Measurements from ENCODE around the gene AGAP5. TPM values are rescaled to one million over a fixed set of nuclear protein-coding genes. Genes with fewer than 3 reads are reported as not detected.

Gene AGAP5
- total and polyA plus RNA-seq, 2 donors (not counting 1 experiment from before 2014, with no cell fraction given) = 1.8 to 3.1 TPM

- no peaks in the 10 kb centered on the region for H3K27me3 ChIP-seq (ENCODE audit: control insufficient read depth, insufficient read depth, low read length)
- peak overlapping the region; percentile 67 for H3K9ac ChIP-seq (ENCODE audit: insufficient read depth, low read length)
- TF ChIP-seq, protein P1, sequence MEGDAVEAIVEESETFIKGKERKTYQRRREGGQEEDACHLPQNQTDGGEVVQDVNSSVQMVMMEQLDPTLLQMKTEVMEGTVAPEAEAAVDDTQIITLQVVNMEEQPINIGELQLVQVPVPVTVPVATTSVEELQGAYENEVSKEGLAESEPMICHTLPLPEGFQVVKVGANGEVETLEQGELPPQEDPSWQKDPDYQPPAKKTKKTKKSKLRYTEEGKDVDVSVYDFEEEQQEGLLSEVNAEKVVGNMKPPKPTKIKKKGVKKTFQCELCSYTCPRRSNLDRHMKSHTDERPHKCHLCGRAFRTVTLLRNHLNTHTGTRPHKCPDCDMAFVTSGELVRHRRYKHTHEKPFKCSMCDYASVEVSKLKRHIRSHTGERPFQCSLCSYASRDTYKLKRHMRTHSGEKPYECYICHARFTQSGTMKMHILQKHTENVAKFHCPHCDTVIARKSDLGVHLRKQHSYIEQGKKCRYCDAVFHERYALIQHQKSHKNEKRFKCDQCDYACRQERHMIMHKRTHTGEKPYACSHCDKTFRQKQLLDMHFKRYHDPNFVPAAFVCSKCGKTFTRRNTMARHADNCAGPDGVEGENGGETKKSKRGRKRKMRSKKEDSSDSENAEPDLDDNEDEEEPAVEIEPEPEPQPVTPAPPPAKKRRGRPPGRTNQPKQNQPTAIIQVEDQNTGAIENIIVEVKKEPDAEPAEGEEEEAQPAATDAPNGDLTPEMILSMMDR (conservative IDR thresholded peaks at IDR 0.05 in 1 of 2, IDR thresholded peaks at IDR 0.05 in 1 of 2; ENCODE audit: low read depth in 1 of 2, low read length in 2 of 2) = no peak
- no peak for TF ChIP-seq EZH2 (IDR thresholded peaks at IDR 0.05; ENCODE audit: low read length, missing control alignments)
- no peaks in the 10 kb centered on the region for H3K36me3 ChIP-seq (ENCODE audit: control insufficient read depth, insufficient read depth, low read length)
- peak overlapping the region; percentile 79 to 95 (median 88) for H3K4me3 ChIP-seq (replicated peaks in 1 of 4; ENCODE audit: control extremely low read depth in 1 of 4, insufficient read depth in 1 of 4, low read depth in 3 of 4, low read length in 4 of 4)
- no peaks in the 10 kb centered on the region for H4K20me1 ChIP-seq (ENCODE audit: control insufficient read depth, extremely low read depth, insufficient read depth, low read length)
- peak overlapping the region; percentile 96 for H2AFZ ChIP-seq (ENCODE audit: low read length)
- H3K79me2 ChIP-seq (ENCODE audit: control insufficient read depth, insufficient read depth, low read length) = no peaks in the 10 kb centered on the region
- peak overlapping the region; percentile 92 for H3K4me2 ChIP-seq (ENCODE audit: extremely low read depth, insufficient read depth, low read length)
- H3K27ac ChIP-seq (ENCODE audit: insufficient read depth, low read length) = peak overlapping the region; percentile 78
- DNase-seq (ENCODE audit: low read depth in 2 of 2) = peak; percentile 25 to 42
- H3K9me3 ChIP-seq (ENCODE audit: control insufficient read depth, insufficient read depth, low read depth, low read length) = no peaks in the 10 kb centered on the region
- H3K4me1 ChIP-seq (ENCODE audit: control insufficient read depth, extremely low read depth, insufficient read depth, low read length) = peaks cover 6% of the 10 kb centered on the region
Measured at GRCh38 chr10:73625004-73625883, 72.7 kb downstream of the AGAP5 start.

Other genes with a start within 250 kb of the AGAP5 start
- 21.3 and 27.1 TPM in 2 replicates for gene PPP3CB, start 202.1 kb downstream of the AGAP5 start, total RNA-seq
- 34.1 and 38.8 TPM in 2 replicates for gene PPP3CB, start 202.1 kb downstream of the AGAP5 start, polyA plus RNA-seq
- gene USP54, start 106.8 kb downstream of the AGAP5 start, total RNA-seq = 6.4 and 9.9 TPM in 2 replicates
- 7.8 and 9.5 TPM in 2 replicates for gene USP54, start 106.8 kb downstream of the AGAP5 start, polyA plus RNA-seq
- gene MYOZ1, start 56.6 kb downstream of the AGAP5 start, total RNA-seq = 0.17 and 0.51 TPM in 2 replicates
- 0.12 TPM in 1 of 2 replicates, not detected in the other for gene MYOZ1, start 56.6 kb downstream of the AGAP5 start, polyA plus RNA-seq
- under 0.01 TPM in 1 of 2 replicates, not detected in the other for gene SYNPO2L, start 42.1 kb downstream of the AGAP5 start, total RNA-seq
- 0.11 and 0.27 TPM in 2 replicates for gene SYNPO2L, start 42.1 kb downstream of the AGAP5 start, polyA plus RNA-seq
- 42.9 and 58.0 TPM in 2 replicates for gene SEC24C, start 46.3 kb upstream of the AGAP5 start, total RNA-seq
- 60.4 and 63.4 TPM in 2 replicates for gene SEC24C, start 46.3 kb upstream of the AGAP5 start, polyA plus RNA-seq
- gene CHCHD1, start 83.9 kb upstream of the AGAP5 start, total RNA-seq = 16.2 and 21.3 TPM in 2 replicates
- gene CHCHD1, start 83.9 kb upstream of the AGAP5 start, polyA plus RNA-seq = 31.0 and 35.8 TPM in 2 replicates
- gene ZSWIM8, start 87.5 kb upstream of the AGAP5 start, total RNA-seq = 47.0 and 60.9 TPM in 2 replicates
- 37.9 and 53.3 TPM in 2 replicates for gene ZSWIM8, start 87.5 kb upstream of the AGAP5 start, polyA plus RNA-seq
- gene NDST2, start 113.5 kb upstream of the AGAP5 start, total RNA-seq = 10.5 and 12.6 TPM in 2 replicates
- gene NDST2, start 113.5 kb upstream of the AGAP5 start, polyA plus RNA-seq = 15.2 and 17.9 TPM in 2 replicates
- 19.8 and 25.9 TPM in 2 replicates for gene CAMK2G, start 176.4 kb upstream of the AGAP5 start, total RNA-seq
- gene CAMK2G, start 176.4 kb upstream of the AGAP5 start, polyA plus RNA-seq = 26.6 and 32.2 TPM in 2 replicates
- gene PLAU, start 213.0 kb upstream of the AGAP5 start, total RNA-seq = 60.1 and 93.6 TPM in 2 replicates
- gene PLAU, start 213.0 kb upstream of the AGAP5 start, polyA plus RNA-seq = 98.9 and 332 TPM in 2 replicates

All from fibroblast of lung (primary cell).